HG03039 (cell line): ENCODE data around the gene ENPP3.
"Not testable (repeated sequence)": the region's sequence is repeated elsewhere in the genome, so short reads cannot be mapped to it uniquely, and the experiment has no call there.

Source experiments
- ATAC-seq: cut with Tn5 transposase; IDR thresholded peaks from one replicate; pipeline ENCODE4 v1.9.1; 2021; ENCODE audit warnings: mild to moderate bottlenecking, moderate library complexity; ENCODE audit not compliant: unreplicated experiment

The ENPP3 gene

DNA sequence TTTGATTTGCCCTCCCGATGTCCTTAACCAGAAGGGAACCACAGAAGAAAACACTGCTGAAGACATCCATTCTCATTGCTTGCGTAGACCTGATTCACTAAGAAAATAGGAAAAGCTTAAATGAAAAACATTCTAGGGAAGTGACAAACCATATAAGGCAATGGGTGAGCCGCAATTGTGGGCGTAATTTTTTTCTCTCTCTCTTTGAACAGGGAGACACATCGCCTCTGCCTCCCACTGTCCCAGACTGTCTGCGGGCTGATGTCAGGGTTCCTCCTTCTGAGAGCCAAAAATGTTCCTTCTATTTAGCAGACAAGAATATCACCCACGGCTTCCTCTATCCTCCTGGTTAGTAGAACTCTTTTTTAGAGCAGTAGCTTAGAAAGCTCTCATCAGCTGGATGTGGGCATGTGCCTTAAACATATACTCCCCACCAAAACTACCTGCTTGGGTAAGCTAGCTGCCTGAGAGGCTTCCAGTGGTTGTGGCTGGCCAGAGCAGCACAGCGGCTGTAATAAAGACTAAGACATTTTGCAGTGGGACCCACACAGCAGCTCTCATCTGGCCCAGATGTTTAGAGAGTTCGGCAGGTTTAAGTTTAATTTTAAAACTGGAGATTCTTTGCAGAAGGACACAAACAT, 96.4 kb downstream of the ENPP3 start:
- ATAC-seq, result no peak

DNA sequence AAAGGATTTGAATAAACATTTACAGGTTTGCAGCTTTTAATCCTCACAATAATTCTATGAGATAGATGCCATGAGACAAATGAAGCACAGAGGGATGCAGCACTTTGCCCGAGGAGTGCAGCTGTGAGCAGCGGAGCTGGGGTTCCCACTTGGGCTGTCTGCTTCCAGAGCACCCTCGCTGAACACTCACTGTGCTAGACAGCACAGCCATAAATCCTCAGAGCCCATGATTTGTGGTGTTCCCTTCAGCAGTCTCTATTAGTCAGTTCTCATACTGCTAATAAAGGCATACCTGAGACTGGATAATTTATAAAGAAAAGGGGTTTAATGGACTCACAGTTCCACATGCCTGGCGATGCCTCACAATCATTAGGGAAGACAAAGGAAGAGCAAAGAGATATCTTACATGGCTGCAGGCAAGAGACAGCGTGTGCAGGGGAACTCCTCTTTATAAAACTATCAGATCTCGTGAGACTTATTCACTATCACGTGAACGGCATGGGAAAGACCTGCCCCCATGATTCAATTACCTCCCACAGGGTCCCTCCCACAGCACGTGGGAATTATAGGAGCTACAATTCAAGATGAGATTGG, 99.0 kb downstream of the ENPP3 start:
- no peak for ATAC-seq

DNA sequence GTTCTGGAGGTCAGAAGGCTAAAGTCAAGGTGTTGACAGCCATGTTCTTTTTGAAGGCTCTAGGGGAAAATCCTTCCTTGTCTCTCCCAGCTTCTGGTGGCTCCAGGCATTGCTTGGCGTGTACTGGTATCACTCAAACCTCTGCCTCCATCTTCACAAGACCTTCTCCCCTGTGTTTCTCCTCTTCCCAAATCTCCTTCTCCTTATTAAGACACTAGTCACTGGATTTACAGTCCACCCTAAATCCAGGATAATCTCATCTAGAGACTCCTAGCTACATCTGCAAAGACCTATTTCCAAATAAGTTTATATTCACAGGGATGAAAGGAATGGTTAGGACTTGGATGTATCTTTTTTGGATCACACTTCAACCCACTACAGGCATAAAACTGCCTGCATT, 99.7 kb downstream of the ENPP3 start:
- no peak for ATAC-seq

DNA sequence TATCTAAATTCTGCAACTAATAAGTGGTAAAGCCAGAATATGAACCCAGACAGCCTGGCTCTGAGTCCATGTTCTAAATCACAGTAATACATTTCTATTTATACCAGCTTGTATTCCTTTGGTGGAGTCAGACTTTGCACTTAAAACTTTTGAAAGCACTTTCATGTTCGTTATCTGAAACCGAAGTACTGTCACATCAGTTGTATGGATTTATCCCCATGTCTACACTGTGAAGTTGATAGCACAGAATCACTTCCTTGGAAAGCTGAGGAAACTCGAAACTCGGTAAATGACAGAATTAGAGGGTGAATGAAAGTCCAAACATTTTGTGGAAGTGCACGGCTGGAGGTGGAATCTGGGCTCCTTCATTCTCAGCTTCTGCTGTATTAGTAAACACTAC, 102.0 kb downstream of the ENPP3 start:
- ATAC-seq, result no peak

DNA sequence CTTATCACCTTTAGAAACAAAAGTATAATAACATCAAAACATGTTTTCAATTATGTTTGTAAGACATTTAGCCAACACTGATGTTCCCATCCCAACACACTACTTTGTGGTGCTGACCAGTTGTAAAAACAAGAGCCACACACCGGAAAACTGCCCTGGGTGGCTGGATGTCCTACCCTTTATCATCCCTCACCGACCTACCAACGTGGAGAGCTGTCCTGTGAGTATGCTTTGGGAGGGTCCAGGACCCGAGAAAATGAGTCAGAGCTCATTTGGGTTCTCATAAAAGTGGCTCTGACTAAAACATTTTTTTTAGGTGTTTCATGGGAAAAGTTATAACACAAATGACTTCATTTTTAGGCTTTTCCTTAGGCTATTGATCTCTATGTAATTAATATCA, 103.1 kb downstream of the ENPP3 start:
- ATAC-seq, result no peak

DNA sequence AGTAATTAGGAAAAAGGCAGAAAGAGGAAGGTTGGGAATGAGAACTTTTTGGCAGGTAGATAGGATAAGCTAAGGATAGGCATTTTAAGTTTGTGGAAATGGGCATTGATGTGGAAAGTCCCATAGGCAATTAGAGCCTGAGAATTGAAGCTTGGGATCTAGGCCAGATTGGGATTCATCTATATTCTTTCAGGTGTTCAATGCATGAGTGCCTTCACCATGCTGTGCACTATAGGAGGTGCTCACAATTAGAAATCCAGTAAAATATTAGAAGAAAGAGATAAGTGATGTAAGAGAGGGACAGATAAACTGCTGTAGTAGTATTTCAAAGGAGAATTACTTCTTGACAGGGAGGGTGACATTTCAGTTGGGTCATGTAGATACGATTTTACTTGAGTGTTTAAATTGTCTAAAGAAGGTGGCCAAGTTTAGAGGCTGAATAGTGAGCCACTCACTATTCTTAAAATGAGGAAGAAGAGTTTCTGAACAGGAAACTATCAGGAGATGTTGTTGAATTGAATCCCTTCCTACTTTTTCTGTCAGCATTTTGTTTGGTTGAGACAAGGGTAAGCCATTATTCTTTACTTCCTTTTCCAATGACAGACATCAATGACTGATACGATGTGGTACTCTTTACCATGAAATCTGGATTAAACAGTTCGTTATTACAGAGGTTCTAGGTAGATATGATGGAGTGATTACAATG, 104.7 kb downstream of the ENPP3 start:
- no peak for ATAC-seq

DNA sequence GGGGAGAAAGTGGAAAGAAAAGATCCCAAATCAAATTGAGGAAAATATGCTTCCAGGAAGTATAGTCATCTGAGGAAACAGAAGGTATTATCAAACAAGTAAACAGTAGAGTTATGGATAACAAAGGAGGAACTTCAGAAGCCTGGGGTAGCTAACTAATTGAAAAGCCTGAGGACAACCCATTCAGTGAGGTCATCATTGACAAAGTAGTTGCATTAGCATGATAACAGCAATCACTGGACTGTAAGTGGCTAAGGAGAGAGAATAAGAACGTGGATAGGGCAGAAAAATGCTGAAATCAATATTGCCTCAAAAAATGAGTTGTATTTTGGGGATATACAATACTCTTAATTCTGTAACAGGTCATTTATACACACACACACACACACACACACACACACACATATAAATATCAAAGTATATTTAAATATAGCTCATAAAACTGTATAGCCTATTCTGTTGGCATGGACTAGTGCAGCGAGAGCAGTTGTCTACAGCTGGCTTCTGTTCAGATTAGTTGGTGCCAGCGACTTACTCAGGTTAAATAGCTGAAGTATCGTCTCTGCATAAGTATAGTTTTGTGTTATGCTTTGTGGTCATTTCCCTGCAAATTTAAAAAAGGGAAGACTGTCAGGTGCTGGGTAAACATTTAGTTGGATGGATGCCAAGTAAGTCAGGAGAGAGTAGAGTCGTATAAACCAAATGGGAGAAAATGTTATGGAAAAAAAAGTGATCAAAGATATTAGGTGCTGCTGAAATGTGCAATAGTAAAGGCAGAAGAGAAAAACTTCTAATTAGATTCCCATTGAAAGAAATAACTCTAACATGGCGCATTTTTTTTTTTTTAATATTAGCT, 107.6 kb downstream of the ENPP3 start:
- no peak for ATAC-seq

DNA sequence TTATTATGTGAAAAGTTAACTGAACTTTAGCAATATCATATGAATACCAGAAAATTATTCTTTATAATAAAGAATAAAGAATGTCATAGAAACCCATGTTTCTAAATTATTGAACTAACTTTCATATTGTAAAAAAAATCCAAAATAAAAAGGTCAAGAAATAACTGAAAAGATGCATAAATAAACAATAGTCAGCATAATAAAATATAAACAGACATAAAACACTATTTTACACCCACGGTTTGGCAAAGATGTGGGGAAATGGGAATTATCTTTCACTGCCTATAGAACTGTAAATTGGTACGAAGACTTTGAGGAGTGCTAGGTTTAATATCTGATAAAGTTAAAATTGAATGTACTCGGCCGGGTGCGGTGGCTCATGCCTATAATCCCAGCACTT, 108.4 kb downstream of the ENPP3 start:
- ATAC-seq, result no peak

DNA sequence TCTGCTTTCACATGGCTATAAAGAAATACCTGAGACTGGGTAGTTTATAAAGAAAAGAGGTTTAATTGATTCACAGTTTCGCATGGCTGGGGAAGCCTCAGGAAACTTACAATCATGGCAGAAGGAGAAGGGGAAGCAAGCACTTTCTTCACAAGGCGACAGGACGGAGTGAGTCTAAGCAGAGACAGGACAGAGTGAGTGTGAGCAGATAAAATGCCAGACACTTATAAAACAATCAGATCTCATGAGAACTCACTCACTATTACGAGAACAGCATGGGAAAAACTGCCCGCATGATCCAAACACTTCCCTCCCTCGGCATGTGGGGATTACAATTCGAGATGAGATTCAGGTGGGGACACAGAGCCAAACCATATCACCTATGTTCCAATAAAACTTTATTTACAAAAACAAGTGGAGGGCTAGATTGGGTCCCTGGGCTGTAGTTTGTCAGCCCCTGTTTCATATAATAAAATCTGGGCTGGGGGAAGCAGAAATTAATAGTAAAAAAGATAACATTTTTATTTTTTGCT, 110.8 kb downstream of the ENPP3 start:
- ATAC-seq, result no peak

DNA sequence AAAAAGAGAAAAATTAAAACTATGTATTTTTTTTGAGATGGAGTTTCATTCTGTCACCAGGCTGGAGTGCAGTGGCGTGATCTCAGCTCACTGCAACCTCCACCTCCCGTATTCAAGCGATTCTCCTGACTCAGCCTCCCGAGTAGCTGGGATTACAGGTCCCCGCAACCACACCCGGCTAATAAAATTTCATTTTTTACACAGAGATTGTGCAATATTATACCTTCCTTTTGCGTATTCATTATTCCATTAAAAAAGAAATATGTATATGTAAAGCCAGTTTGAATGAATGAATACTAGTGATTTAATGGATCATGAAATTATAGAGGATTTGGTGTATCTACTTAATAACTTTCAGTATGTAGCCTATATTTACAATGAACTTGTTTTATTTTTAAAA, 111.9 kb downstream of the ENPP3 start:
- ATAC-seq, result no peak

DNA sequence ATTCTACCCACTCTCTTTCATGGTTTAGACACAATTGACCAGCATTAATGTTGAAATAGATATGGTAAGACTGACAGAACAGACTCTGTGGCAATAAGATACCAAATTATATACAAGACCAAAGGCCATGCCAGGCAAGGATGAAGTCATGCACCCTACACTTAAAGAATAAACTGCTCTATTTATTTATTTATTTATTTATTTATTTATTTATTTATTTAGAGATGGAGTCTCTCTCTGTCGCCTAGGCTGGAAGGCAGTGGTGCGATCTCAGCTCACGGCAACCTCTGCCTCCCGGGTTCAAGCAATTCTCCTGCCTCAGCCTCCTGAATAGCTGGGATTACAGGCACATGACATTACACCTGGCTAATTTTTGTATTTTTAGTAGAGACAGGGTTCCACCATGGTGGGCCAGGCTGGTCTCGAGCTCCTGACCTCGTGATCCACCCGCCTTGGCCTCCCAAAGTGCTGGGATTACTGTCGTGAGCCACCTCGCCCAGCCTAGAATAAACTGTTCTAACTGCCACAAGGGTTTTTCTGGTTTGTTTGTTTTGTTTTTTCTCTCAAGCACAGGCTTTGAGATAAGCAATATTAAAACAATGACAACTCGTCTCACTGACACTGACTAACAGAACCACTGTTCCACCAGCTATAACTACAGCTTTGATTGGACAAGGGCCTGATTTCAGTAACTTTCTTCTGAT, 114.1 kb downstream of the ENPP3 start:
- not testable (repeated sequence) for ATAC-seq

DNA sequence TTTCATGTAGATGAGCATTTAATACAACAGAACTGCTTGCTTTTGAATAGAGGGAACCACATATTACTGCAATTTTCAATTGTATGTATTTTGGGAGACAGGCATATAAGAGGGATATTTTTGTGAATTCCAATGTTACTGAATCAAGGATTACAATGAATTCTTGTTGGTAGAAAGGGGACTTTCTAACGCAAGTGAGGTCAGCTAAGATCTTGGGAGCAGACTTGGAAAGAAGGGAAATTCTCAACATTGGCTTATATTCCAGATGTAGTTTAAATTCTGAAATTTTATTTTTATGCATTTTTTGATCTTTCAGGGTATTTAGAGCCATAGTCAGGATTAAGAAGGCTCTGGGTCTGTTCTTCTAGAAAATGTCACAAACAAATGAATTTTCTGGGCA, 117.0 kb downstream of the ENPP3 start:
- no peak for ATAC-seq

DNA sequence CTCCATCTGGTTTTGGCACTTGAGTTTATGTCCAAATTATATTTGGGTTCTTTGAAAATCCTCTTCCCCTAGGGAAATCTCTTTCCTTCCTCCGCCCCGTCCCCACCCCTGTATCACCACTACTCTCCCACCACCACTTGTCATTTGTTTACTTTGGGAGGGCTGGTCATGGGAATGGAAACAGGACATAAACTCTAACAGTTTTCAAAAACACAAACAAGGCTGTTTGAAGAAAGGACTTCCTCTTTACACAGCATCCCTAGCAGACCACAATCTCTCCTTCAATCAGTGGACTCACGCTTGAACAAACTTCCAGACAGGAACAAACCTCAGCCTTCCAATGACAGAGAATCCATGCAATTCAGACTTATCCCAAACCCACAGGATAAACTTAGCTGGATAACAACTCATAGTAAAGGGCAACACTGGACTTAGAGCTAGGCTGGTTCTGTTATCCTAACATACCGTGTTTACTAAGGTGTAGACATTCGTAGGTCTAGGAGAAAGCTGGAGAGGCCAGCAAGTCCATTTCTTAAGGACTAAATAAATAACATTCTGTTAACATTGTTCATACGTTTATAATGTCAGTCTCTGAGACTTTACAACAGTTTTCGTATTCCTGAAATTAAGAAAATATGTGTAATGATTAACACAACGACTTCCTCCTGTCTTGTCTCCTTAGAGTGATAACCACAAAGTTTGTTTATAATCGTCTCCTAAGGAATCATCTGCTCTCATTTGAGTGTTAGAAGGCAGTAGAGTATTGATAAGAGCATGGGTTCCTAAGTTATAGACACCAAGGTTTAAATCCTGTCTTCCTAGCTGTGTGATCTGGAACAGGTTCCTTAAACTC, 117.8 kb downstream of the ENPP3 start:
- ATAC-seq, result no peak

DNA sequence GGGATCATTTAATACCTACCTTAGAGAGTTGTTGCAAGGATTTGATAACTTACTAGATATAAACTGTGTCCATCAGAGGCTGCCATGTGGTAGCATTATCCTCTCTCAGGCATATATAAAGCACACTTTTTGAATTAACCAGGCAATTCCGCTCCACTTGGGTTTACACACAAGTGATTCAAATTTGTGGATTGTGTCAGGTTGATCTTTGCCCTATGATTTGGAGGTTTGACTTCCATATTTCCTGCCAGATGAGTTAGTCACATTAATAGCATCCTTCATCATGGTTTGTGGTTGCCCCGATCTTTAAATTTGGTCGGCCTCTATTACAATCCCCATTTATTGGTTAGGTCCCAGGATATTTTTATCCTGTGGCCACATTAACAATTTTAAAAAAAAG, 118.5 kb downstream of the ENPP3 start:
- no peak for ATAC-seq

DNA sequence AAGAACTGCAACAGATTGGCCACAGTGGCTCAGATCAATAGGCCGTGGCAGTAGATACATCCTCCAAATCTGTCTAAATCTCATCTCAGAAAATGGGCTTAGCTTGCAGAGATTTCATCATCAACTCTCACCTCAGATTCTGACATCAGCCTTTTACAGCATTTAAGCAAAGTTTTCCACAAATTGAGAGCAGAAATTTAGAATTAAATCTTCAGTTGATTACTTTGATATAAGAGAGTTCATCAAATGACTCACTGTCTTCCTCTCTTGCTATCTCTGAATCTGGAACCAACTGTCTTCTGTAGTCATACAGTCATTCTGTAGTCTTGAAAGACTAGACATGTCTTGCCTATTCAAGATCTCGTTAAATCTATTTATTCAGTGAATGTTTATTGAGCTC, 118.9 kb downstream of the ENPP3 start:
- ATAC-seq, result no peak

DNA sequence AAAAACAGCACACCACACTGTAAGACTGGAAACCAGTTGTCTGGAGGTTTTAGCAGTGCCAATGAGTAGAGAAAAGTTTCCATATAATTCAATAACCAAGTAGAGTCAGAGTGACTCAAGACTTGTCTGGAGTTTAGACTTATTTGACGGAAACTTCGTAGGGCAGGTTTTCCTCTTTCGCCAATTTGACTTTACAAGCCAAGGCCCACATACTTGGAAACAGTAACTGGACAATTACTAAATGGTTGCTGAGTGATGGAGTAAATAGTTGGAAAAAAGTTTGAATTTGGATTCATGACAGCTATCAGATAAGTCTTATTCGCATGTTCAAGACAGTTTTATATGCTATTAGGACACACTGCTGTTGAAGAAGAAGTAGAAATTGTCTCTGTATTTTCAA, 121.8 kb downstream of the ENPP3 start:
- no peak for ATAC-seq

DNA sequence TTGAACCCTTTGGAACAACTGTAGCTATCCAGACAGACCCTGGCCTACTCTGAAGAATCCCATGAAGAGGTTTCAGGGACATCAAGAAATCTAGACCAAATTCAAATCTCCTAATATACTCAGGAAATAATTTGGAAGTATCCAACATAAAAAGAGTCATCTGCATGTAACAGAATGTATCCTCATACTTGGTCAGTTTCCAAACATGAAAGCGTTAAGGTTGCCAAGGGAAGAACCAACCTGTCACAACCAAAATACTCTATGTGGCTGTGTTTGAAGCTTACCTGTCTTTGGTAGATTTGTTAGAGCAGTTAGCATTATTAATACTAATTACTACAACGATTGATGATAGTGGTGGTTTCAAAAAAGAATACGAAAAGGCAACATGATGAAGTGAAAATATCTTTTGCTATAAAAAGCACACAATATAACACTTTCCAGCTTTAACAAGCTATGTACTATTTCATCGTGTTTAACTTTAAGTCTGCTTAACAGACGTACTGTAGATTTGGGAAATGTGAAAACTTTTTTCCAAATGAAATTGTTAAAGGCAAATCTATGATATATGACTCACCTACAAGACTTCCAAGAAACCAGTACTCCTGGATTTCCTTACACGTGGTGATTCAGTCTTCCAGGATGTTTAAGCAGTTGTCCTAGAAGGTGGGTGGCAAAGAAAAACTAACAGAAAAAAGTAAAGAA, 124.1 kb downstream of the ENPP3 start:
- no peak for ATAC-seq

DNA sequence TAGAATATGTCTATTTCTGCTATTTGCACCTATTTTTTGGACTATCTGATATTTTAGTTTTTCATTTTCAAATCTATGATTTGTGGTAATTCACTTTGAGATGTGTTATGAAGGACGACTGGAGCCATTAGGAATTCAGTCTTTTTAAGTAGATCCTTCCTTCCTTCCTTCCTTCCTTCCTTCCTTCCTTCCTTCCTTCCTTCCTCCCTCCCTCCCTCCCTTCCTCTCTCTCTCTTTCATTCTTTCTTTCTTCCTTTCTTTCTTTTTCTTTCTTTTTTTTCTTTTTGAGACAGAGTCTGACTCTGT, 124.6 kb downstream of the ENPP3 start:
- no peak for ATAC-seq

DNA sequence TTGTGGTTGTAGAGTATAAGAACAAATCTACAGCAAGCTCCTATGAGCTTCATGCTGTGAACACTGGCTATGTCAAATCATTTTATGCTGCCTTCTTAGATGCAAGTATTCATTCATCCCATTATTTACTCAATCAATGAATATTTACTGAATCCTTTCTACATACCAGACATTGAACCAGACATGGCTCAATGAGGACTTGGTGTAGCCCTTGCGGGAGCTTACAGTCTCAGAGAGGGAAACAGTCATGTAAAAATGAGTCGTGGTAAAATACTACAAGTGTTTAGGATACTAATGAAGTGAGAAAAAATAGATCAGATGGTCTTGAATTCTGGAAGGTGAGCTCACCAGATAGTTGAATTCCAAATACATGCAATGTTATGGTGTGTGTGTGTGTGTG, 125.9 kb downstream of the ENPP3 start:
- ATAC-seq, result no peak
